HFFc6 (cell line): ENCODE results near the gene PRELID2. TPM values are rescaled to one million over a fixed set of nuclear protein-coding genes. Genes with fewer than 3 reads are reported as not detected.

ENCODE experiments used
- DNase-seq: peaks from one replicate; pipeline ENCODE4 v3.0.0-alpha.2; 2018
- H3K27ac Mint-ChIP-seq: 2 replicates; pipeline ENCODE4 v1.8.0; 2020; ENCODE audit warnings: mild to moderate bottlenecking, mixed read lengths
- H3K27me3 Mint-ChIP-seq: 2 replicates; pipeline ENCODE4 v1.8.0; 2021; ENCODE audit warnings: mild to moderate bottlenecking, moderate library complexity, mixed read lengths; ENCODE audit not compliant: insufficient read depth
- H3K36me3 Mint-ChIP-seq: 2 replicates; pipeline ENCODE4 v1.8.0; 2021; ENCODE audit warnings: low read depth, mixed read lengths
- H3K4me1 Mint-ChIP-seq: 2 replicates; pipeline ENCODE4 v1.8.0; 2020; ENCODE audit warnings: low read depth, mixed read lengths
- H3K4me3 Mint-ChIP-seq: 2 replicates; pipeline ENCODE4 v1.8.0; 2020; ENCODE audit warnings: mild to moderate bottlenecking, moderate library complexity, mixed read lengths
- H3K9me3 Mint-ChIP-seq: 2 replicates; pipeline ENCODE4 v1.8.0; 2020; ENCODE audit warnings: mild to moderate bottlenecking, mixed read lengths
- CTCF ChIP-seq: fragments of 200-600 bp; sonication (generic); IDR thresholded peaks from 2 replicates; pipeline ENCODE4 v1.5.0; 2021; ENCODE audit warnings: antibody characterized with exemption, mild to moderate bottlenecking
- total RNA-seq, 6 experiments: library from RNA; stranded (reverse); fragmentation: NEBNext Ultra II Directional; extraction: Animal tissue kit (Norgen Biotek cat#: 25700); gene quantifications; 2 replicates in 1 of 6; 3 replicates in 5 of 6; pipeline ENCODE4 v1.2.3, GENCODE V29; 2021

The PRELID2 gene
- total RNA-seq, 6 experiments from 2014 or later, result 3.6 to 8.8 (median 6.4) TPM

- Mint-ChIP-seq H3K36me3 (peaks cover 4% of the 10 kb centered on the region), H3K4me1 (peaks cover 12% of the 10 kb centered on the region), H3K27me3 (no peaks in the 10 kb centered on the region), H3K4me3 (no peak overlapping the region), H3K27ac (no peak overlapping the region), H3K9me3 (no peaks in the 10 kb centered on the region)
- DNase-seq, result no peak
- no peak for TF ChIP-seq CTCF
Observed at GRCh38 chr5:145793574-145793973, 41.6 kb downstream of the PRELID2 start.

GRCh38 chr5:145792840-145793239, 42.3 kb downstream of the PRELID2 start:
- Mint-ChIP-seq H3K4me1 (peaks cover 12% of the 10 kb centered on the region), H3K27ac (no peak overlapping the region), H3K4me3 (no peak overlapping the region), H3K9me3 (no peaks in the 10 kb centered on the region), H3K36me3 (peaks cover 4% of the 10 kb centered on the region), H3K27me3 (no peaks in the 10 kb centered on the region)
- no peak for TF ChIP-seq CTCF
- DNase-seq, result no peak

GRCh38 chr5:145791866-145792265, 43.3 kb downstream of the PRELID2 start:
- H3K4me1 Mint-ChIP-seq, result peaks cover 3% of the 10 kb centered on the region
- peaks cover 4% of the 10 kb centered on the region for H3K36me3 Mint-ChIP-seq
- no peak overlapping the region for H3K4me3 Mint-ChIP-seq
- H3K27me3 Mint-ChIP-seq, result no peaks in the 10 kb centered on the region
- no peak overlapping the region for H3K27ac Mint-ChIP-seq
- H3K9me3 Mint-ChIP-seq, result no peaks in the 10 kb centered on the region
- no peak for TF ChIP-seq CTCF
- DNase-seq, result no peak

- DNase-seq, result no peak
- Mint-ChIP-seq H3K27me3 (no peaks in the 10 kb centered on the region), H3K9me3 (no peaks in the 10 kb centered on the region), H3K27ac (no peak overlapping the region), H3K36me3 (peaks cover 4% of the 10 kb centered on the region), H3K4me1 (no peaks in the 10 kb centered on the region), H3K4me3 (no peak overlapping the region)
- no peak for TF ChIP-seq CTCF
Observed at GRCh38 chr5:145787996-145788395, 47.1 kb downstream of the PRELID2 start.

- Mint-ChIP-seq H3K27ac (no peak overlapping the region), H3K27me3 (no peaks in the 10 kb centered on the region), H3K36me3 (peaks cover 4% of the 10 kb centered on the region), H3K4me1 (no peaks in the 10 kb centered on the region), H3K4me3 (no peak overlapping the region), H3K9me3 (no peaks in the 10 kb centered on the region)
- TF ChIP-seq CTCF, result no peak
- DNase-seq, result no peak
Observed at GRCh38 chr5:145787507-145787906, 47.6 kb downstream of the PRELID2 start.

- Mint-ChIP-seq H3K27me3 (no peaks in the 10 kb centered on the region), H3K4me3 (no peak overlapping the region), H3K27ac (no peak overlapping the region), H3K9me3 (no peaks in the 10 kb centered on the region), H3K4me1 (no peaks in the 10 kb centered on the region), H3K36me3 (peaks cover 4% of the 10 kb centered on the region)
- DNase-seq, result no peak
- no peak for TF ChIP-seq CTCF
Observed at GRCh38 chr5:145787001-145787400, 48.1 kb downstream of the PRELID2 start.
